ENCODE results near the gene MMAB.

Gene MMAB

GRCh38 chr12:109583733-109584132 lies 10.4 kb upstream of the MMAB start:
- DNase-seq (ENCODE audit: low spot score): no peak

GRCh38 chr12:109582636-109583035 lies 9.3 kb upstream of the MMAB start:
- peak; percentile 67 for DNase-seq (ENCODE audit: low spot score)

- peak; percentile 69 for DNase-seq (ENCODE audit: low spot score)
Measured at GRCh38 chr12:109581856-109582255, 8.6 kb upstream of the MMAB start.

- no peak for DNase-seq (ENCODE audit: low spot score)
Measured at GRCh38 chr12:109581334-109581691, 8.0 kb upstream of the MMAB start.

GRCh38 chr12:109580684-109581333 lies 7.5 kb upstream of the MMAB start:
- no peak for DNase-seq (ENCODE audit: low spot score)

- no peak for DNase-seq (ENCODE audit: low spot score)
Measured at GRCh38 chr12:109580272-109580671, 7.0 kb upstream of the MMAB start.

GRCh38 chr12:109579639-109580038 lies 6.3 kb upstream of the MMAB start:
- no peak for DNase-seq (ENCODE audit: low spot score)

- DNase-seq (ENCODE audit: low spot score): peak; percentile 89
Measured at GRCh38 chr12:109578330-109578927, 5.1 kb upstream of the MMAB start.

GRCh38 chr12:109577311-109577710 lies 4.0 kb upstream of the MMAB start:
- DNase-seq (ENCODE audit: low spot score): no peak

GRCh38 chr12:109575683-109576082 lies 2.4 kb upstream of the MMAB start:
- DNase-seq (ENCODE audit: low spot score): no peak

- no peak for DNase-seq (ENCODE audit: low spot score)
Measured at GRCh38 chr12:109573914-109574244, 575 bp upstream of the MMAB start.

GRCh38 chr12:109572506-109572845 lies 828 bp downstream of the MMAB start:
- DNase-seq (ENCODE audit: low spot score): no peak

GRCh38 chr12:109571773-109572505 lies 1.4 kb downstream of the MMAB start:
- DNase-seq (ENCODE audit: low spot score): no peak

- DNase-seq (ENCODE audit: low spot score): no peak
Measured at GRCh38 chr12:109568486-109568885, 4.8 kb downstream of the MMAB start.

- DNase-seq (ENCODE audit: low spot score): no peak
Measured at GRCh38 chr12:109567967-109568366, 5.3 kb downstream of the MMAB start.

GRCh38 chr12:109567296-109567695 lies 6.0 kb downstream of the MMAB start:
- no peak for DNase-seq (ENCODE audit: low spot score)

- DNase-seq (ENCODE audit: low spot score): no peak
Measured at GRCh38 chr12:109566424-109566823, 6.9 kb downstream of the MMAB start.

GRCh38 chr12:109563291-109564284 lies 9.7 kb downstream of the MMAB start:
- no peak for DNase-seq (ENCODE audit: low spot score)

- no peak for DNase-seq (ENCODE audit: low spot score)
Measured at GRCh38 chr12:109562871-109563270, 10.4 kb downstream of the MMAB start.

GRCh38 chr12:109561711-109562030 lies 11.6 kb downstream of the MMAB start:
- no peak for DNase-seq (ENCODE audit: low spot score)

GRCh38 chr12:109560867-109561710 lies 12.2 kb downstream of the MMAB start:
- no peak for DNase-seq (ENCODE audit: low spot score)

GRCh38 chr12:109559601-109560000 lies 13.7 kb downstream of the MMAB start:
- no peak for DNase-seq (ENCODE audit: low spot score)
